HL-60 (cell line): ENCODE measurements around the gene PTTG2.

Experiments used
- CTCF ChIP-seq: IDR thresholded peaks from one replicate; pipeline ENCODE4 v1.5.1; 2011; ENCODE audit warnings: low read length, control low read depth, inconsistent platforms; ENCODE audit not compliant: insufficient read depth
- POLR2AphosphoS5 ChIP-seq: IDR thresholded peaks from 2 replicates; pipeline ENCODE4 v1.6.1; 2012; ENCODE audit warnings: low read depth
- REST ChIP-seq: IDR thresholded peaks from 2 replicates; pipeline ENCODE4 v1.6.1; 2012; ENCODE audit warnings: low read depth; ENCODE audit not compliant: insufficient replicate concordance
- SPI1 ChIP-seq: IDR thresholded peaks from 2 replicates; pipeline ENCODE4 v1.6.1; 2012; ENCODE audit warnings: low read depth, mild to moderate bottlenecking, borderline replicate concordance

- no peak for TF ChIP-seq CTCF
- no peak for TF ChIP-seq SPI1
- no peak for TF ChIP-seq POLR2AphosphoS5
- TF ChIP-seq REST, result no peak
These were observed 22.5 kb downstream of the PTTG2 start for GRCh38 chr4:37982736-37983135.
